Thoracic aorta (tissue), 2 donors: Measurements from ENCODE around the gene SORCS1. TPM values are rescaled to one million over a fixed set of nuclear protein-coding genes. Genes with fewer than 3 reads are reported as not detected.

Experiments used
- ATAC-seq: fragments of 150-250 bp; one replicate; pipeline ENCODE4 v1.8.0; 2017; ENCODE audit warnings: low read depth; ENCODE audit not compliant: insufficient number of reproducible peaks, low FRiP score
- DNase-seq: peaks from one replicate; pipeline ENCODE4 v3.0.0-alpha.2; 2020; ENCODE audit warnings: low spot score
- H3K27ac ChIP-seq, 2 donors: fragments of 200-600 bp; sonication (generic); 1 replicate in 1 of 2; 2 replicates in 1 of 2; pipeline ENCODE4 v1.5.1; 2016; ENCODE audit warnings: mild to moderate bottlenecking in 2 of 2, moderate library complexity in 2 of 2
- H3K27me3 ChIP-seq: fragments of 200-600 bp; sonication (generic); replicated peaks from 2 replicates; pipeline ENCODE4 v1.6.0; 2016; ENCODE audit warnings: mild to moderate bottlenecking; ENCODE audit not compliant: insufficient read depth
- H3K36me3 ChIP-seq: fragments of 200-600 bp; sonication (generic); one replicate; pipeline ENCODE4 v1.5.1; 2016
- H3K4me1 ChIP-seq, 2 donors: fragments of 200-600 bp; sonication (generic); 1 replicate in 1 of 2; 2 replicates in 1 of 2; pipeline versions ENCODE4 v1.5.1 to v1.6.0; 2016; ENCODE audit warnings: low read depth in 2 of 2, mild to moderate bottlenecking in 1 of 2; ENCODE audit not compliant: control insufficient read depth in 1 of 2
- H3K4me3 ChIP-seq: fragments of 200-600 bp; sonication (generic); 2 replicates; pipeline ENCODE4 v1.5.1; 2016; ENCODE audit warnings: mild to moderate bottlenecking
- H3K9me3 ChIP-seq: fragments of 200-600 bp; sonication (generic); 2 replicates; pipeline ENCODE4 v1.5.1; 2016
- total RNA-seq, 2 donors: library from RNA; depleted of rRNA; stranded (reverse); fragments of >200 nt; gene quantifications; one replicate each; pipeline versions ENCODE4 v1.1.0 to v1.2.3, GENCODE V29; 2016
- TF ChIP-seq, protein P1 (sequence below): fragments of 200-600 bp; sonication (generic); IDR thresholded peaks from one replicate; pipeline ENCODE4 v1.5.1; 2019; ENCODE audit warnings: antibody characterized with exemption

The SORCS1 gene
- total RNA-seq, 2 donors from 2014 or later = 0.27 to 1.1 TPM

DNA sequence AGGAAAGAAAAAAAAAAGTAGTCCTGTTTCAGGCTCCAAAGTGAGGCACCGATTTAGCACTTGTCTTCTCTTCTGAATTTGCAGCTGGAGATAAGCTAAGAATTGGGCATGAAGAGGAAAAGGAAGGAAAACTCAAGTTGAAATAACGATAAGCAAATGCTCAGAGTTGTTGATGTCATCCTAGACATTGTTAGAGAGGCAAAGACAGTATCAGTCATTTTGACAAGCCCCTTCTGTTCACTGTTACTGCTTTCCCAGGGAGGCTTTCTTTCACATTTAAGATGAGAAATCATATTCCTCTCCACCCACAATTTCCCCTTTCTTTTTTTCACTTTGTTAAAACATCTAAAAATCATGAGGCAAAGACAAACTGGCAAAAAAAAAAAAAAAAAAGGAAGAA is 41.8 kb downstream of the SORCS1 start:
- H3K36me3 ChIP-seq = no peaks in the 10 kb centered on the region
- ATAC-seq (no peak), DNase-seq (no peak)
- no peaks in the 10 kb centered on the region for H3K9me3 ChIP-seq
- H3K27me3 ChIP-seq = no peaks in the 10 kb centered on the region
- H3K4me3 ChIP-seq = no peak overlapping the region
- TF ChIP-seq, protein P1, sequence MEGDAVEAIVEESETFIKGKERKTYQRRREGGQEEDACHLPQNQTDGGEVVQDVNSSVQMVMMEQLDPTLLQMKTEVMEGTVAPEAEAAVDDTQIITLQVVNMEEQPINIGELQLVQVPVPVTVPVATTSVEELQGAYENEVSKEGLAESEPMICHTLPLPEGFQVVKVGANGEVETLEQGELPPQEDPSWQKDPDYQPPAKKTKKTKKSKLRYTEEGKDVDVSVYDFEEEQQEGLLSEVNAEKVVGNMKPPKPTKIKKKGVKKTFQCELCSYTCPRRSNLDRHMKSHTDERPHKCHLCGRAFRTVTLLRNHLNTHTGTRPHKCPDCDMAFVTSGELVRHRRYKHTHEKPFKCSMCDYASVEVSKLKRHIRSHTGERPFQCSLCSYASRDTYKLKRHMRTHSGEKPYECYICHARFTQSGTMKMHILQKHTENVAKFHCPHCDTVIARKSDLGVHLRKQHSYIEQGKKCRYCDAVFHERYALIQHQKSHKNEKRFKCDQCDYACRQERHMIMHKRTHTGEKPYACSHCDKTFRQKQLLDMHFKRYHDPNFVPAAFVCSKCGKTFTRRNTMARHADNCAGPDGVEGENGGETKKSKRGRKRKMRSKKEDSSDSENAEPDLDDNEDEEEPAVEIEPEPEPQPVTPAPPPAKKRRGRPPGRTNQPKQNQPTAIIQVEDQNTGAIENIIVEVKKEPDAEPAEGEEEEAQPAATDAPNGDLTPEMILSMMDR = no peak
- no peak overlapping the region for H3K27ac ChIP-seq
- H3K4me1 ChIP-seq = no peaks in the 10 kb centered on the region

DNA sequence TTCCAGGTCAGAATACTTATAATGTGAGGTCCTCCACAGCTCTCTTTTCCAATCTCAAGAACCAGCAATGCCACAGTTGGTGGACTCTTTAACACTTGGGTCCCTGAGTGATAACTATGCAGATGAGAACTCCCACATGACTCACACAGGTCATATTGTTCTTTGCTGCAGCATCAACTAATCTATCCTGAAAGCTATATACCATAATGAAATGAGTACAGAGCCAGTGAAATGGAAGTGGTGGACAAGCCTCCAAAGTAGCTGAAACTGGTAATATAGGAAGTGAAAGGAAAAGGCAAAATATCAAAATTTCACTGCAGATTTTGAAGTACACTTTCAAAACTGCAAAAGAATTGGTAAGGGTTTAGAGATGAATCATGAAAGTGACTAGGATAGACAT is 45.6 kb downstream of the SORCS1 start:
- no peaks in the 10 kb centered on the region for H3K9me3 ChIP-seq
- H3K4me3 ChIP-seq = no peak overlapping the region
- TF ChIP-seq, protein P1 = no peak
- no peaks in the 10 kb centered on the region for H3K27me3 ChIP-seq
- DNase-seq (no peak), ATAC-seq (no peak)
- no peaks in the 10 kb centered on the region for H3K4me1 ChIP-seq
- H3K27ac ChIP-seq = no peak overlapping the region
- no peaks in the 10 kb centered on the region for H3K36me3 ChIP-seq

DNA sequence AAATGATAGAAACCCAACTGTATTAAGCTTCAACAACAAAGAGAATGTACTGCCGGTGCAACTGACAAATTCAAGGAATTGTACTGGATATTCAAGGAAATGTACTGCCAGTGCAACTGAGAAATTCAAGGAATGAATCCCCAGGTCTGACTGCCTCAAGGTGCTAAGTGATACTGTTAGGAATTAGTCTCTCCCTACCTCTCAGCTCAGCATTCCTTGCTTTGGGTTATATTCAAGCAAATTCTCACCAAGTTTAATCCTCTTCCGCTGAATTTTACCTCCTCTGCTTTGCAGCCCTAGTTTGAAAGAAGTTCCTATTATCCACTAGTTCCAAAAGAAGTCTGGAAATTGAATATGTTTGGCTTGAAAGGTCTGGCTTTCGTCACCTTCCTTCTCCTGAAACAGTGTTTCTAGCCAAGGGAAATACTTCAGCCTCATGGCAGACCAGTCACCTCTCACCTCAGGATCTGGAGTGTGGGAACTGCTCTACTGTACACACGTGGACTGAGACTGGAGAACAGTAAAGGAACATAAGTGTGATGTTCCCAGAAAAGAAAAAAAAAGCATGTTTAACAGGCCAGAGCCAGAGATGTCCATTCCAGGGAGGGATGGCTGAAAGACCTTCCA is 60.4 kb downstream of the SORCS1 start:
- Histone ChIP-seq H3K4me3 (no peak overlapping the region), H3K36me3 (no peaks in the 10 kb centered on the region), H3K9me3 (peaks cover under 1% of the 10 kb centered on the region), H3K27me3 (no peaks in the 10 kb centered on the region), H3K4me1 (no peaks in the 10 kb centered on the region), H3K27ac (no peak overlapping the region)
- DNase-seq (no peak), ATAC-seq (no peak)
- TF ChIP-seq, protein P1 = no peak

DNA sequence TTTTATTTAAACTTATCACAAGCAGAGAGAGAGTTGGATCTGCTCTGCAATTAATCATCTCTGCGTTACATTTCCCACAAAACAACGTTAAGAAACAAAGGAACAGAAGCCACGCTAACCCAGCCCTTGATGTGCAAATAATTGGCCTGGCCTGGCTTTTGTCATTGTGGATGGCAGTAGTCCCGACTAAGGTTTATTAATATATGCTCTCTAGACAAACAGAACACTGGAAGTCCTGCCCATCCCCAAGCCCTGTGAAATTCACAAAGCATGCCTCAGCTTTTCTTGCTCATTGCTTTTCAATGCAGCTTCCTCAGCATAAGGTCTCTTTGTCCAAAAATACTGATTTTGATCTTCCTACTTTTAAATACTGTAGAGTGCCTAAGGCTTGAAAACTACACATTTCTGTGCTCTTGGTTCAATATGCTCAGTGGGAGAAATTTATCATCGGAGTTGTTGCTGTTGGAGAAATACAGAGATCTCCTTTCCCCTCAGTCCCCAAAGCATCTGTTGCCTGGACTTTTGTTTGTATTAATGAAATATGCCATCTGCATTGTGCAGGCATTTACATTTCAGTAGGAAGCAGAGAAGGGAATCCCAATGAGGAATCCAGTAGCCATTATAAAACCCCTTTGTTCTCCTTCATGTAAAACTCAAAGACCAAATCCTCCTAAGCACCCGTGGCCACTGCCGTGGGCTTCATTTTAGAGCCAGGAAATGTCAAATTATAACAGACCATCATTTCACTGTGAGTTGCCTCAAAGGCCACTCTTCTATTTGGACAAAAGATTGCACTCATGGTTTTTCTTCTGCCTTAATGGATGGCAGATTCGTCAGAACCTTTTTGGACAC is 61.1 kb downstream of the SORCS1 start:
- no peaks in the 10 kb centered on the region for H3K4me1 ChIP-seq
- no peak overlapping the region for H3K4me3 ChIP-seq
- H3K9me3 ChIP-seq = no peaks in the 10 kb centered on the region
- DNase-seq (no peak), ATAC-seq (no peak)
- no peak overlapping the region for H3K27ac ChIP-seq
- TF ChIP-seq, protein P1 = no peak
- no peaks in the 10 kb centered on the region for H3K36me3 ChIP-seq
- no peaks in the 10 kb centered on the region for H3K27me3 ChIP-seq

DNA sequence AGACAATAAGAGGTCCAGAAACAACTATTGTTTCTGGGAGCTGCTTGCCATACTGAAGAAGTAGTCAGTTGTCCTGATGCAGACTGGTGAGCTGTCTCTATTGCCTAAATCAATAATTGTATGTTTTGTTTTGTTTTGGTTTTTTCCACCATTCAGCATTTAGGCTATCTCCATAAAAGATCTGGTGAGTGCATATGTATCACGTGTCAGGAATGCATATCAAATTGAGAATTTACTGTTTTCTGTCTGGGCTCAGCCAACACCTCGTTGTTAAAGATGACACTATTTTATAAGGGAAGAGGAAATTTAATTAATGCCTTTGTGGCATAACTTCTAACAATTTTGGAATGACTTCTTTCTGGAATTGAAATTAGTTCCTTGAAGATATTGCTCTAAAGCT is 66.2 kb downstream of the SORCS1 start:
- H3K27me3 ChIP-seq = no peaks in the 10 kb centered on the region
- ATAC-seq (no peak), DNase-seq (no peak)
- H3K9me3 ChIP-seq = no peaks in the 10 kb centered on the region
- TF ChIP-seq, protein P1 = no peak
- no peaks in the 10 kb centered on the region for H3K4me1 ChIP-seq
- H3K4me3 ChIP-seq = no peak overlapping the region
- H3K27ac ChIP-seq = no peak overlapping the region
- H3K36me3 ChIP-seq = no peaks in the 10 kb centered on the region
